ENCODE data around the gene DLL1.

- TF ChIP-seq, protein P1, sequence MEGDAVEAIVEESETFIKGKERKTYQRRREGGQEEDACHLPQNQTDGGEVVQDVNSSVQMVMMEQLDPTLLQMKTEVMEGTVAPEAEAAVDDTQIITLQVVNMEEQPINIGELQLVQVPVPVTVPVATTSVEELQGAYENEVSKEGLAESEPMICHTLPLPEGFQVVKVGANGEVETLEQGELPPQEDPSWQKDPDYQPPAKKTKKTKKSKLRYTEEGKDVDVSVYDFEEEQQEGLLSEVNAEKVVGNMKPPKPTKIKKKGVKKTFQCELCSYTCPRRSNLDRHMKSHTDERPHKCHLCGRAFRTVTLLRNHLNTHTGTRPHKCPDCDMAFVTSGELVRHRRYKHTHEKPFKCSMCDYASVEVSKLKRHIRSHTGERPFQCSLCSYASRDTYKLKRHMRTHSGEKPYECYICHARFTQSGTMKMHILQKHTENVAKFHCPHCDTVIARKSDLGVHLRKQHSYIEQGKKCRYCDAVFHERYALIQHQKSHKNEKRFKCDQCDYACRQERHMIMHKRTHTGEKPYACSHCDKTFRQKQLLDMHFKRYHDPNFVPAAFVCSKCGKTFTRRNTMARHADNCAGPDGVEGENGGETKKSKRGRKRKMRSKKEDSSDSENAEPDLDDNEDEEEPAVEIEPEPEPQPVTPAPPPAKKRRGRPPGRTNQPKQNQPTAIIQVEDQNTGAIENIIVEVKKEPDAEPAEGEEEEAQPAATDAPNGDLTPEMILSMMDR (conservative IDR thresholded peaks at IDR 0.05 in 1 of 2, IDR thresholded peaks at IDR 0.05 in 1 of 2; ENCODE audit: extremely low read depth in 1 of 2, insufficient read depth in 1 of 2, low read depth in 1 of 2, low read length in 2 of 2), result no peak
- no peak for TF ChIP-seq EZH2 (IDR thresholded peaks at IDR 0.05; ENCODE audit: borderline replicate concordance, low read length)
These were observed 33.5 kb downstream of the DLL1 start for GRCh38 chr6:170257376-170257775.
